ENCODE results near the gene ZFP14.
"Not testable (repeated sequence)": the region's sequence is repeated elsewhere in the genome, so short reads cannot be mapped to it uniquely, and the experiment has no call there.

Gene ZFP14

DNA sequence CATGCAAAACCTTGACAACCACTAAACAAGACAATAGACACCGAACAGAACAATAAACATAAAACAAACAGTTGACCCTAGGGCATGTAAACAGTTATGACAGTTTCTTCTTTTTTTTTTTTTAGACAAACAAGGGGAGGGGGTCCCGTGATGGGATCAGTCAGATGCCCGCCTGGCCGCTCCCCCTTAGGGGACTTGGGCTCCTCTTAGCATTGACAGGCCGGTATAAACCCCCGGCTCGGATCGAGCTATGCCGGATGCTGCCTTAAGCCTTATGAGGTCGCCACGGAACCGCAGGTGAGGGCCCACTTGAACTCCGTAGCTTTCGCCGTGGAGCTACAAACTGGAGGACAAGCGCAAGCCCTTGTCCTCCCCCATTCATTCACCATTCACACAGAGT, 49.5 kb downstream of the ZFP14 start:
- DNase-seq, result not testable (repeated sequence)

DNA sequence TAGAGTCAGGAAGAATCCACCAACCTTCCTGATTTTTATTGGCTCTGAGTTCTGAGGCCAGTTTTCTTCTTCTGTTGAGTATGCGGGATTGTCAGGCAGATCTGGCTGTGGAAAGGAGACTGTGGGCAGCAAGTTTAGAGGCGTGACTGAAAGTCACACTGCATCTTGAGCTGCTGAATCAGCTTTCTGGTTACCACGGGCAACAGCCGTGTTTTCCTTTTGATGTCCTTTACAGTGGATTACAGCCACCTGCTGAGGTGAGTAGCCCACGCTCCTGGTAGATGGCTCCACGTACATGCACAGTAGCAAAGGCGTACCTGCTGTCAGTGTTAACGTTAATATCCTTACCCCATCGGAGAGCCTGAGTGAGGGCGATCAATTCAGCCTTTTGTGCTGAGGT, 52.4 kb downstream of the ZFP14 start:
- not testable (repeated sequence) for DNase-seq

DNA sequence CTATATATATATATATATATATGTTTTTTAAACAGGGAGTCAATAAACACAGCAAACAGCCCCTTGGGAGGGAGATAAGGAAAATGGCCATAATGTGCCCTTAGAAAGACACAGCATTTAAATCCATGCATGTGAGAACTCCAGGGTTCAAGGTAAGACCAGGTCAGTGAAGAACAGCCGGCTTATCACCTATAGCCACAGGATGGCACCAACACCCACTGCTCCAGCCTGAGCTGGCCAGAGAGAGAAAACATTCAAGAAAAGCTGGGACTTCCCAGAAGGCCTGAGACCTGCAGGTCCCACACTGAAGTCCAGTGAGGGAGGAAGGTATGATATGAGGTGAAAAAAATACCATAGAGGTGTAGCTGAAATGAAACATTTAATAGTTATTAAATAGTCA, 63.8 kb downstream of the ZFP14 start:
- not testable (repeated sequence) for DNase-seq

DNA sequence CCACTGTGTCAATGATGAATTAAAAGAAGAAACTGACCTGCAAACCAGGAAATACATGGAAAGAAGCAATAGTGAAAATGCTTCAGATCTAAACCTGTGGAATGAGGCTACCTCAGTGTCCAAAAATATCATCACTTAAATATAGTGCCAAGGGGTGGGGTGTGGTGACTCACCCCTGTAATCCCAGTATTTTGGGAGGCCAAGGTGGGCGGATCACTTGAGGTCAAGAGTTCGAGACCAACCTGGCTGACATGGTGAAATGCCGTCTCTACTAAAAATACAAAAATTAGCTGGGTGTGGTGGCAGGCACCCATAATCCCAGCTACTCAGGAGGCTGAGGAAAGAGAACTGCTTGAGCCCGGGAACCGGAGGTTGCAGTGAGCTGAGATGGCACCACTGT, 64.9 kb downstream of the ZFP14 start:
- not testable (repeated sequence) for DNase-seq

DNA sequence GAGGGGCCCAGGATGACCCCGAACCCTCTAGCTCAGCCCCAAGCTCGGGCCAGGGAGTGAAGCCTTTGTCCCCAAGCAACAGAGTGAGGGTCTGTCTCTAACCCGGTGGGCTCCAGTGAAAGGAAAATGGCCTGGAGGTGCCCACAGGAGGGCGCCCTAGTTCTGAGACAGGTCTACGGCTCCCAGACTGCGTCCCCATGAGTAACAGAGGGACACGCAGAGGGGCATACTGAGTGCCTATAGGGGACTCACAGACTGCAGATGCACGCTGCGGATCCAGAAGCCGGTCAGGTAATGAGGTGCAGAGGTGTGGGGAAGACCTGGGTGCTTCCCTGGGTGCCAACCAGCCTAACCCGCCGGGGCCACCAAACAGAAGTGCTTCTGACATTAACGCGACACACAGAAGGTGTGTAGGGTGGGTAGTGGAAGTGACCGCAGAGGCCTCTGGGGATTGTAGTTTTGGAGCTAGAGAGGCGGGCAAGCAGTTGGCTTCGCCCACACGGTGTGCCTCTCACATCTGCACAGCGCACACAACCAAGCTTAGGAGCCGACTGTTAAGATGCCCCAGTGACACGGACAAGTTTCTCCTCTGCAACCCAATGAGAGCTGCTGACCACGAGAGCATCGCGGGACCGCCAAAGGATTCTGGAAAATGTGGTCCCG, 67.8 kb downstream of the ZFP14 start:
- DNase-seq, result not testable (repeated sequence)

DNA sequence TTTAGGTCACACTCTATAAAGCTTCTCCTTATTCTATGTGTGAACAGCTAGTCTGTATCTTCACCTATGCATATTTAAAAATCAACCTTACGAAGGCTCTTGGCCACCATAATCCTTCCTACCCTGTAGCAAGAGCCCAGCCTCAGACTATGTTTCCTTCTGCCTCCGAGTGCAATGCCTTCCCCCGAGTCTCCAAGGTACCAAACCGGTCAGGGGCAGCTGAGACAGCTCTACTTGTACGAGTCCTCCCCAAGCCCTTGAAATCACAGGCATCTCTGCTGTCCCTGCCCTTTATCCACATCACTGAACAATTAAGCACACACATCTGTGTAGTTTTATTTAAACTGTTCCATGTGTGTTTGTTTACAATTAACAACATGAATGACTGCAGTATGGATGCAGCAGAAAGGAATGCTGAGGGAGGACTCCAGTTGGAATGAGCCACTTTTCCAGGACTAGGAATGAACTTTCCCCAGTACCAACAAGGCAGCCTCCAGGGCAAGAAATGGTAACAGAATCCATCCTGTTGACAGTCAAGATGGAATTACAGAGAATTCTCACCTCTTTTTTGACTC, 68.5 kb downstream of the ZFP14 start:
- not testable (repeated sequence) for DNase-seq

DNA sequence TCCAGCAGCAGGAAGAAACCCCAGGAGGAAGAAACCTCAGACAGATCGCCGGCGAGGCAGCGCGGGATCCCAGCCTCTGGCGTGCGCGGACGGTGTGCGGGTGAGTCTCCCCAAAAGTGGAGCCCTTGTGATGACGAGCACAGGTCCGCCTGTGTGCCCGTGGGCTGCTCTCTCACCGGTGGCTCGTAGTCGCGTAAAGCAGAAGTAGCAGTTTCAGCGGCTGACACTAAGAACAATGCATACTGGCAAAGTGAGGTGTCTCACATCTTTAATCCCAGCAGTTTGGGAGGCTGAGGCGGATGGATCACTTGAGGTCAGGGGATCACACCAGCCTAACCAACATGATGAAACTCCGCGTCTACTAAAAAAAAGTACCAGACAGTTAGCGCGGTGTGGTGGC, 69.2 kb downstream of the ZFP14 start:
- DNase-seq, result not testable (repeated sequence)

DNA sequence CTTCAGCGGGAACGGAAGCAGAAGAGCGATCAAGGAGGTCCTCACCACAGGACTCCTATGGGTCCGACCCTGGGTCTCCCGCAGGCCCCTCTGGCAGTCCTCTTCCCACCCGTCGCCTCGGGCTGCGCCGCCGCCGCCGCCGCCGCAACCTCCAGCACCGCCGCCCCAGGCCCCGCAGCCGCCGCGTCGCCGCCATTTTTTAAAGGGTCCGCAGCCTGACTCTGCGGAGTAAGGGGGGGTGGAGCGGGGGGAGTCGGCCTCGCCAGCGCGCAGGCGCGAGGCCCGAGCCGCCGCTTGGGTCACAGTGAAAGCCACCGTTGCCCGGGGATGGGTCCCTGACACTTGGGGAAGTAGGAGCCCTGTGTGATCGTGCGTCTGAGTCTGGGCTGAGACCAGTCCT, 69.7 kb downstream of the ZFP14 start:
- DNase-seq, result not testable (repeated sequence)

DNA sequence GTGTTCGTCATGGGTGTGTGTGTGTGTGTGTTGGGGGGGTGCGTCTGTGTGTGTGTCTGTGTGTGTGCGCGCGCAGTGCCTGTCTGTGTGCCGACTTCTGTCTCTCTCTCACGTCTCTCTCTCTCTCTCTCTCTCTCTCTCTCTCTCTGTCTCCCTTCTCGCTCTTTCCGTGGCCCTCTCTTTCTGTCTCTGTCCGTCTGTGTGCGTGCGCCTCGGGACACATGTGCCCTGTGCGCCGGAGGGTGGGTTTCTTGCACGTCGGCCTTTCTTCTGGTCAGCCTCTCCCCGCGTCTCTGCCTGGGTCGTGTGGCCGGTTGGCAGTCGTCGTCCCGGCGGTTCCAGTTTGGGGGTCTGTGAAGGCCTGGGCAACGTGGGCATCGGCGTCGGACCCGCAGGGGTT, 86.7 kb downstream of the ZFP14 start:
- DNase-seq, result not testable (repeated sequence)
